ENCODE results near the gene WNT9A. TPM values are rescaled to one million over a fixed set of nuclear protein-coding genes. Genes with fewer than 3 reads are reported as not detected.

The WNT9A gene
- total RNA-seq: 0.36 and 0.88 TPM in 2 replicates

- Histone ChIP-seq H3K27ac (ENCODE audit: low read depth, low read length) (no peak within 1 kb of the TSS), H4K20me1 (ENCODE audit: insufficient read depth, low read length) (no peaks in the 10 kb centered on the region), H3K4me2 (ENCODE audit: insufficient read depth, low read length) (peak within 1 kb of the TSS; percentile 45), H3K79me2 (ENCODE audit: insufficient read depth, low read length) (no peaks in the 10 kb centered on the region), H3K9me3 (ENCODE audit: low read depth, low read length) (no peaks in the 10 kb centered on the region), H3K4me3 (ENCODE audit: insufficient read depth, low read length) (peak within 1 kb of the TSS; percentile 33), H2AFZ (ENCODE audit: low read length) (no peak within 1 kb of the TSS), H3K27me3 (ENCODE audit: insufficient read depth, low read length) (peaks cover 28% of the 10 kb centered on the region), H3K4me1 (ENCODE audit: insufficient read depth, low read length) (peaks cover 7% of the 10 kb centered on the region), H3K36me3 (ENCODE audit: insufficient read depth, low read length) (no peaks in the 10 kb centered on the region)
- TF ChIP-seq CTCF (IDR thresholded peaks at IDR 0.05; ENCODE audit: extremely low read depth, low read depth, low read length): no peak
- DNase-seq (ENCODE audit: insufficient read length, low spot score, missing footprints): peak; percentile 95
These were observed at the start of gene WNT9A for GRCh38 chr1:227947676-227948492. WNT9A (minus strand) TSS chr1:227947932; CDS start chr1:227947887, 45 bp downstream.

- Histone ChIP-seq H3K9me3 (ENCODE audit: low read depth, low read length) (peaks cover 2% of the 10 kb centered on the region), H3K79me2 (ENCODE audit: insufficient read depth, low read length) (no peaks in the 10 kb centered on the region), H3K36me3 (ENCODE audit: insufficient read depth, low read length) (no peaks in the 10 kb centered on the region), H2AFZ (ENCODE audit: low read length) (no peak overlapping the region), H3K4me2 (ENCODE audit: insufficient read depth, low read length) (no peak overlapping the region), H4K20me1 (ENCODE audit: insufficient read depth, low read length) (no peaks in the 10 kb centered on the region), H3K27ac (ENCODE audit: low read depth, low read length) (no peak overlapping the region), H3K4me1 (ENCODE audit: insufficient read depth, low read length) (no peaks in the 10 kb centered on the region), H3K4me3 (ENCODE audit: insufficient read depth, low read length) (no peak overlapping the region), H3K27me3 (ENCODE audit: insufficient read depth, low read length) (peaks cover 10% of the 10 kb centered on the region)
- no peak for TF ChIP-seq CTCF (IDR thresholded peaks at IDR 0.05; ENCODE audit: extremely low read depth, low read depth, low read length)
- DNase-seq (ENCODE audit: insufficient read length, low spot score, missing footprints): peak; percentile 17
These were observed 48.6 kb upstream of the WNT9A start for GRCh38 chr1:227996187-227996950.

GRCh38 chr1:227994632-227995300 lies 47.0 kb upstream of the WNT9A start:
- TF ChIP-seq CTCF (IDR thresholded peaks at IDR 0.05; ENCODE audit: extremely low read depth, low read depth, low read length): no peak
- Histone ChIP-seq H3K9me3 (ENCODE audit: low read depth, low read length) (peaks cover 2% of the 10 kb centered on the region), H3K36me3 (ENCODE audit: insufficient read depth, low read length) (no peaks in the 10 kb centered on the region), H3K4me2 (ENCODE audit: insufficient read depth, low read length) (no peak overlapping the region), H3K79me2 (ENCODE audit: insufficient read depth, low read length) (no peaks in the 10 kb centered on the region), H3K27me3 (ENCODE audit: insufficient read depth, low read length) (no peaks in the 10 kb centered on the region), H3K4me1 (ENCODE audit: insufficient read depth, low read length) (no peaks in the 10 kb centered on the region), H2AFZ (ENCODE audit: low read length) (no peak overlapping the region), H4K20me1 (ENCODE audit: insufficient read depth, low read length) (no peaks in the 10 kb centered on the region), H3K4me3 (ENCODE audit: insufficient read depth, low read length) (no peak overlapping the region), H3K27ac (ENCODE audit: low read depth, low read length) (no peak overlapping the region)
- peak; percentile 6 for DNase-seq (ENCODE audit: insufficient read length, low spot score, missing footprints)
